CD4-positive, alpha-beta memory T cell (primary cell): Measurements from ENCODE around the gene PHF13. TPM values are rescaled to one million over a fixed set of nuclear protein-coding genes. Genes with fewer than 3 reads are reported as not detected.

ENCODE experiments used
- CTCF ChIA-PET: fragments of 350-600 bp; sonication (Branson Sonifier 250); formaldehyde crosslinking; loops from one replicate; lab custom pipeline; 2021; ENCODE audit warnings: inconsistent platforms; ENCODE audit not compliant: partially characterized antibody; lab: Charles Lee
- POLR2A ChIA-PET: fragments of 350-600 bp; sonication (Branson Sonifier 250); formaldehyde crosslinking; loops from one replicate; lab custom pipeline; 2021; ENCODE audit not compliant: partially characterized antibody; lab: Charles Lee
- DNase-seq, 5 donors: peaks; one replicate each; pipeline versions ENCODE4 v3.0.0 to v3.0.0-alpha.2; 2020 to 2022; ENCODE audit warnings: mixed read lengths in 1 of 5
- H3K27ac ChIP-seq: one replicate; pipeline ENCODE4 v1.7.0; 2013; ENCODE audit warnings: low read depth, low read length
- H3K27me3 ChIP-seq: 2 replicates; pipeline ENCODE4 v1.7.0; 2013; ENCODE audit warnings: mild to moderate bottlenecking, low read length, moderate library complexity; ENCODE audit not compliant: insufficient read depth
- H3K36me3 ChIP-seq: 2 replicates; pipeline ENCODE4 v1.7.0; 2013; ENCODE audit warnings: mild to moderate bottlenecking, low read length, moderate library complexity; ENCODE audit not compliant: insufficient read depth
- H3K4me1 ChIP-seq: 2 replicates; pipeline ENCODE4 v1.7.0; 2013; ENCODE audit warnings: mild to moderate bottlenecking, low read length, moderate library complexity; ENCODE audit not compliant: insufficient read depth
- H3K4me3 ChIP-seq, 2 donors: one replicate each; pipeline ENCODE4 v1.7.0; 2013; ENCODE audit warnings: low read length in 2 of 2, mild to moderate bottlenecking in 1 of 2
- H3K9me3 ChIP-seq, 2 donors: one replicate each; pipeline ENCODE4 v1.7.0; 2013; ENCODE audit warnings: low read length in 2 of 2, control low read depth in 1 of 2; ENCODE audit not compliant: control insufficient read depth in 1 of 2
- H3K27ac Mint-ChIP-seq, 7 donors: one replicate each; pipeline ENCODE4 v1.8.0; 2020 to 2021; ENCODE audit warnings: mixed read lengths in 7 of 7, mild to moderate bottlenecking in 6 of 7, inconsistent platforms in 3 of 7, moderate library complexity in 3 of 7
- H3K27me3 Mint-ChIP-seq, 2 donors: one replicate each; pipeline ENCODE4 v1.8.0; 2020 to 2021; ENCODE audit warnings: mixed read lengths in 2 of 2
- H3K36me3 Mint-ChIP-seq, 2 donors: one replicate each; pipeline ENCODE4 v1.8.0; 2020 to 2021; ENCODE audit warnings: mixed read lengths in 2 of 2, inconsistent platforms in 1 of 2, mild to moderate bottlenecking in 1 of 2
- H3K4me1 Mint-ChIP-seq, 4 donors: one replicate each; pipeline ENCODE4 v1.8.0; 2020 to 2021; ENCODE audit warnings: mixed read lengths in 4 of 4, mild to moderate bottlenecking in 1 of 4
- H3K4me3 Mint-ChIP-seq, 8 donors: one replicate each; pipeline ENCODE4 v1.8.0; 2020 to 2021; ENCODE audit warnings: mixed read lengths in 8 of 8, mild to moderate bottlenecking in 7 of 8, moderate library complexity in 6 of 8, inconsistent platforms in 3 of 8
- H3K9me3 Mint-ChIP-seq, 8 donors: one replicate each; pipeline ENCODE4 v1.8.0; 2020 to 2021; ENCODE audit warnings: mixed read lengths in 8 of 8, mild to moderate bottlenecking in 5 of 8, inconsistent platforms in 3 of 8, moderate library complexity in 1 of 8
- intact Hi-C: fragments of 100-400 bp; cut with micrococcal nuclease; formaldehyde crosslinking; loops from one replicate; pipeline ENCODE4 v1.15.1; 2023
- polyA plus RNA-seq, 2 donors: library from polyadenylated mRNA; unstranded; fragments of 300-500 nt; fragmentation: Illumina TruSeq; gene quantifications; one replicate each; pipeline ENCODE4 v1.2.3, GENCODE V29; 2021
- total RNA-seq, 2 experiments: library from RNA; stranded (reverse); gene quantifications; one replicate each; pipeline ENCODE4 v1.2.3, GENCODE V29; 2021

The PHF13 gene
- total and polyA plus RNA-seq, 4 experiments from 2014 or later, result 2.1 to 14.7 (median 10.0) TPM

DNA sequence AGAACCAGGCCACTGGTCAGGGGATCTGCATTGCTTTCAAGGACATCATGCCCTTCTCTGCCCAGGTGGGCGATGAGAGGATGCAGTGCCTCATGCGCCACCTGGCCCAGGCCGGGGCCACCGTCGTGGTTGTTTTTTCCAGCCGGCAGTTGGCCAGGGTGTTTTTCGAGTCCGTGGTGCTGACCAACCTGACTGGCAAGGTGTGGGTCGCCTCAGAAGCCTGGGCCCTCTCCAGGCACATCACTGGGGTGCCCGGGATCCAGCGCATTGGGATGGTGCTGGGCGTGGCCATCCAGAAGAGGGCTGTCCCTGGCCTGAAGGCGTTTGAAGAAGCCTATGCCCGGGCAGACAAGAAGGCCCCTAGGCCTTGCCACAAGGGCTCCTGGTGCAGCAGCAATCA lies 38.7 kb upstream of the PHF13 start:
- Mint-ChIP-seq H3K4me3 (no peak overlapping the region), H3K27ac (no peak overlapping the region), H3K36me3 (peaks cover 2 to 3% of the 10 kb centered on the region in 2 donors), H3K4me1 (peaks cover 4 to 11% (median 7%) of the 10 kb centered on the region in 4 donors), H3K9me3 (peaks cover 0 to 4% (median 2%) of the 10 kb centered on the region in 8 donors), H3K27me3 (no peaks in the 10 kb centered on the region)
- H3K27me3 ChIP-seq, result no peaks in the 10 kb centered on the region
- CTCF ChIA-PET, result no interaction called here
- H3K4me1 ChIP-seq, result peaks cover 8% of the 10 kb centered on the region
- intact Hi-C loops, result no loop called here
- no peak for DNase-seq
- POLR2A ChIA-PET, result no interaction called here
- H3K36me3 ChIP-seq, result no peaks in the 10 kb centered on the region
- H3K9me3 ChIP-seq, result no peaks in the 10 kb centered on the region
- H3K4me3 ChIP-seq, result no peak overlapping the region
- no peak overlapping the region for H3K27ac ChIP-seq

- Histone ChIP-seq H3K9me3 (no peaks in the 10 kb centered on the region), H3K27ac (no peak overlapping the region), H3K27me3 (no peaks in the 10 kb centered on the region), H3K4me1 (peaks cover 32% of the 10 kb centered on the region), H3K4me3 (no peak overlapping the region), H3K36me3 (no peaks in the 10 kb centered on the region)
- peak overlapping the region in 6 of 7 donors; percentile 3 to 96 (median 78) for H3K27ac Mint-ChIP-seq
- H3K27me3 Mint-ChIP-seq, result no peaks in the 10 kb centered on the region
- DNase-seq, result no peak
- no peaks in the 10 kb centered on the region for H3K9me3 Mint-ChIP-seq
- peaks cover 0 to 6% of the 10 kb centered on the region in 2 donors for H3K36me3 Mint-ChIP-seq
- peaks cover 19 to 38% (median 28%) of the 10 kb centered on the region in 4 donors for H3K4me1 Mint-ChIP-seq
- peak overlapping the region in 3 of 8 donors; percentile 1 to 46 (median 11) for H3K4me3 Mint-ChIP-seq
- intact Hi-C loops, result no loop called here
- CTCF ChIA-PET, result interaction anchor here (1.2 to 1.7 kb wide), 4 partner anchors 23 to 92 kb away, joined by 3 to 8 read pairs (median 4); partner anchors contain the start of genes NOL9 and TAS1R1
- POLR2A ChIA-PET, result interaction anchor here (1.2 to 13.0 kb wide), 4 partner anchors 22 to 118 kb away, joined by 3 to 273 read pairs (median 5); partner anchors contain the start of genes KLHL21, NOL9 and THAP3
These were observed 35.6 kb upstream of the PHF13 start for GRCh38 chr1:6577831-6578525.

DNA sequence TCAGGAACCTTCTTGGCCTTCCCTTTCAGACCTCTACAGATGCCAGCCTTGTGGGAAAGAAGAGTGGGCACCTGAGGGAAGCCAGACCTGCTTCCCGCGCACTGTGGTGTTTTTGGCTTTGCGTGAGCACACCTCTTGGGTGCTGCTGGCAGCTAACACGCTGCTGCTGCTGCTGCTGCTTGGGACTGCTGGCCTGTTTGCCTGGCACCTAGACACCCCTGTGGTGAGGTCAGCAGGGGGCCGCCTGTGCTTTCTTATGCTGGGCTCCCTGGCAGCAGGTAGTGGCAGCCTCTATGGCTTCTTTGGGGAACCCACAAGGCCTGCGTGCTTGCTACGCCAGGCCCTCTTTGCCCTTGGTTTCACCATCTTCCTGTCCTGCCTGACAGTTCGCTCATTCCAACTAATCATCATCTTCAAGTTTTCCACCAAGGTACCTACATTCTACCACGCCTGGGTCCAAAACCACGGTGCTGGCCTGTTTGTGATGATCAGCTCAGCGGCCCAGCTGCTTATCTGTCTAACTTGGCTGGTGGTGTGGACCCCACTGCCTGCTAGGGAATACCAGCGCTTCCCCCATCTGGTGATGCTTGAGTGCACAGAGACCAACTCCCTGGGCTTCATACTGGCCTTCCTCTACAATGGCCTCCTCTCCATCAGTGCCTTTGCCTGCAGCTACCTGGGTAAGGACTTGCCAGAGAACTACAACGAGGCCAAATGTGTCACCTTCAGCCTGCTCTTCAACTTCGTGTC lies 34.7 kb upstream of the PHF13 start:
- H3K4me1 Mint-ChIP-seq, result peaks cover 19 to 38% (median 28%) of the 10 kb centered on the region in 4 donors
- H3K36me3 Mint-ChIP-seq, result peaks cover 0 to 6% of the 10 kb centered on the region in 2 donors
- ChIA-PET CTCF (interaction anchor here (1.2 to 1.7 kb wide), 6 partner anchors 22 to 93 kb away, joined by 3 to 8 read pairs (median 4); partner anchors contain the start of genes NOL9, TAS1R1 and THAP3), POLR2A (interaction anchor here (1.2 to 13.0 kb wide), 5 partner anchors 9 to 185 kb away, joined by 4 to 273 read pairs (median 5); partner anchors contain the start of genes ACOT7, KLHL21 and THAP3)
- Histone ChIP-seq H3K4me1 (peaks cover 32% of the 10 kb centered on the region), H3K27ac (peak overlapping the region; percentile 83), H3K36me3 (no peaks in the 10 kb centered on the region), H3K9me3 (no peaks in the 10 kb centered on the region), H3K4me3 (no peak overlapping the region), H3K27me3 (no peaks in the 10 kb centered on the region)
- H3K27me3 Mint-ChIP-seq, result no peaks in the 10 kb centered on the region
- no peak for DNase-seq
- no peaks in the 10 kb centered on the region for H3K9me3 Mint-ChIP-seq
- peak overlapping the region; percentile 92 to 99 (median 96) for H3K4me3 Mint-ChIP-seq
- intact Hi-C loops, result loop anchor here (1.0 kb wide), 3 partner anchors 24 to 47 kb away; partner anchors contain the start of genes NOL9 and PHF13
- H3K27ac Mint-ChIP-seq, result peak overlapping the region; percentile 96 to 99 (median 99)

GRCh38 chr1:6579374-6580118 lies 34.0 kb upstream of the PHF13 start, which contains the start of gene ZBTB48:
Gene ZBTB48, plus strand, starts transcription at chr1:6579994. Its CDS starts 616 bp downstream, at chr1:6580610.
- peak; percentile 95 to 97 (median 95) for DNase-seq
- peaks cover 32% of the 10 kb centered on the region for H3K4me1 ChIP-seq
- H3K4me3 ChIP-seq, result peak within 1 kb of the TSS; percentile 69 to 76
- peak within 1 kb of the TSS; percentile 83 for H3K27ac ChIP-seq
- Mint-ChIP-seq H3K4me1 (peaks cover 19 to 42% (median 30%) of the 10 kb centered on the region in 4 donors), H3K36me3 (peaks cover 0 to 7% of the 10 kb centered on the region in 2 donors), H3K27me3 (no peaks in the 10 kb centered on the region), H3K9me3 (no peaks in the 10 kb centered on the region), H3K27ac (peak within 1 kb of the TSS; percentile 96 to 99 (median 99)), H3K4me3 (peak within 1 kb of the TSS; percentile 92 to 99 (median 96))
- ChIA-PET CTCF (interaction anchor here (1.0 to 2.3 kb wide), 6 partner anchors 20 to 90 kb away, joined by 3 to 13 read pairs (median 9); partner anchors contain the start of genes KLHL21, NOL9, TAS1R1 and THAP3), POLR2A (interaction anchor here (0.8 to 13.0 kb wide), 22 partner anchors 9 to 186 kb away, joined by 3 to 273 read pairs (median 5); partner anchors contain the start of genes ACOT7, KLHL21, NOL9 and PHF13)
- no peaks in the 10 kb centered on the region for H3K9me3 ChIP-seq
- H3K36me3 ChIP-seq, result no peaks in the 10 kb centered on the region
- H3K27me3 ChIP-seq, result no peaks in the 10 kb centered on the region
- intact Hi-C loops, result loop anchor here (1.0 kb wide), 4 partner anchors 22 to 46 kb away; partner anchors contain the start of genes NOL9 and PHF13

DNA sequence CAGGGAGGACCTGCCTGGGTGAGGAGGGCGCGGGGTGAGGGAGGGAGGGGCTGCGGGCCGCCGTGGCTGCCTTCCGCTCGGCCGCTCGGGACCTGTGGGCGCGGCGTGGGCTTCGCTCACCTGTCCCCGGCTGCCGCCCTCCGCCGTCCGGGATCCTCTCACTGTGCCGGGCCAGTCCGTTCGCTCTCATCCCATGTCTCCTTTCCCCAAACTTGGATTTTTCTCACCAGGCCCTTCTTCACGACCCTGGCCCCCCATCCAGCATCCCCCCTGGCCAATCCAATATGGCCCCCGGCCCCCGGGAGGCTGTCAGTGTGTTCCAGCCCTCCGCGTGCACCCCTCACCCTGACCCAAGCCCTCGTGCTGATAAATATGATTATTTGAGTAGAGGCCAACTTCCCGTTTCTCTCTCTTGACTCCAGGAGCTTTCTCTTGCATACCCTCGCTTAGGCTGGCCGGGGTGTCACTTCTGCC lies 33.4 kb upstream of the PHF13 start:
- peaks cover 0 to 11% of the 10 kb centered on the region in 2 donors for H3K36me3 Mint-ChIP-seq
- peaks cover 22 to 48% (median 35%) of the 10 kb centered on the region in 4 donors for H3K4me1 Mint-ChIP-seq
- CTCF ChIA-PET, result interaction anchor here (0.7 to 2.3 kb wide), 9 partner anchors 9 to 90 kb away, joined by 3 to 13 read pairs (median 4); partner anchors contain the start of genes KLHL21, NOL9, TAS1R1 and THAP3
- peak in 1 of 5 donors; percentile 12 for DNase-seq
- peak overlapping the region; percentile 92 to 99 (median 96) for H3K4me3 Mint-ChIP-seq
- no peaks in the 10 kb centered on the region for H3K9me3 ChIP-seq
- H3K27ac Mint-ChIP-seq, result peak overlapping the region; percentile 96 to 99 (median 99)
- H3K27ac ChIP-seq, result peak overlapping the region; percentile 83
- no peaks in the 10 kb centered on the region for H3K27me3 Mint-ChIP-seq
- no peaks in the 10 kb centered on the region for H3K9me3 Mint-ChIP-seq
- no peaks in the 10 kb centered on the region for H3K27me3 ChIP-seq
- peaks cover 38% of the 10 kb centered on the region for H3K4me1 ChIP-seq
- intact Hi-C loops, result loop anchor here (1.0 kb wide), 1 partner anchor 21 kb away; no protein-coding TSS in a partner anchor
- H3K36me3 ChIP-seq, result no peaks in the 10 kb centered on the region
- H3K4me3 ChIP-seq, result peak overlapping the region; percentile 69 to 76
- POLR2A ChIA-PET, result interaction anchor here (0.8 to 13.0 kb wide), 21 partner anchors 9 to 187 kb away, joined by 3 to 273 read pairs (median 5); partner anchors contain the start of genes ACOT7, KLHL21, NOL9 and PHF13
